ENCODE results near the gene HS3ST3A1. TPM values are rescaled to one million over a fixed set of nuclear protein-coding genes. Genes with fewer than 3 reads are reported as not detected.

Gene HS3ST3A1
- total and polyA plus RNA-seq, 2 of the 8 experiments (the other 6 are each of a cell fraction or from before 2014, with no cell fraction given): 5.4 to 5.7 TPM

GRCh38 chr17:13561606-13562270, 40.0 kb downstream of the HS3ST3A1 start:
- Histone ChIP-seq H4K91ac (replicated peaks; ENCODE audit: insufficient read length, low read length) (no peak overlapping the region), H3K4me3 (ENCODE audit: extremely low read depth in 1 of 4, insufficient read depth in 2 of 4, low read depth in 3 of 4, low read length in 4 of 4) (no peak overlapping the region), H3K9me3 (ENCODE audit: insufficient read depth in 2 of 2, low read depth in 1 of 2, low read length in 1 of 2) (no peaks in the 10 kb centered on the region), H2BK15ac (ENCODE audit: low read length) (no peak overlapping the region), H3K36me3 (ENCODE audit: control insufficient read depth in 2 of 4, insufficient read depth in 4 of 4, low read length in 3 of 4) (no peaks in the 10 kb centered on the region), H3K18ac (ENCODE audit: extremely low read depth, low read length) (no peak overlapping the region), H3K14ac (ENCODE audit: insufficient read length) (no peak overlapping the region), H3K4ac (replicated peaks; ENCODE audit: insufficient read length, low read depth, low read length) (no peak overlapping the region), H4K5ac (ENCODE audit: insufficient read length, low read depth, low read length) (no peak overlapping the region), H3K4me1 (replicated peaks in 1 of 4; ENCODE audit: control insufficient read depth in 3 of 4, insufficient read depth in 4 of 4, low read length in 3 of 4) (peaks cover 0 to 5% (median 0%) of the 10 kb centered on the region in 4 experiments; a peak in 1 of 7 replicates), H2AFZ (ENCODE audit: low read length) (no peak overlapping the region), H3K9ac (replicated peaks in 1 of 4; ENCODE audit: extremely low read depth in 1 of 4, low read depth in 3 of 4, low read length in 3 of 4) (no peak overlapping the region), H2BK20ac (ENCODE audit: low read length) (no peak overlapping the region), H3K79me2 (ENCODE audit: control insufficient read depth in 1 of 2, insufficient read depth in 2 of 2, low read length in 2 of 2) (no peaks in the 10 kb centered on the region), H2BK12ac (ENCODE audit: low read depth, low read length) (no peak overlapping the region), H3K56ac (replicated peaks; ENCODE audit: insufficient read length, low read depth, low read length) (no peak overlapping the region), H2BK5ac (ENCODE audit: low read depth, low read length) (no peak overlapping the region), H2BK120ac (replicated peaks; ENCODE audit: low read depth, low read length) (no peak overlapping the region), H3K27me3 (replicated peaks in 1 of 4; ENCODE audit: control insufficient read depth in 3 of 4, extremely low read depth in 1 of 4, insufficient read depth in 3 of 4, low read length in 3 of 4) (no peaks in the 10 kb centered on the region), H3K23me2 (ENCODE audit: low read depth, low read length) (no peaks in the 10 kb centered on the region), H3K79me1 (ENCODE audit: low read depth, low read length) (no peaks in the 10 kb centered on the region), H3K23ac (ENCODE audit: insufficient read length) (peak overlapping the region; percentile 36), H4K20me1 (replicated peaks in 1 of 2; ENCODE audit: control insufficient read depth in 1 of 2, insufficient read depth in 2 of 2, low read length in 2 of 2) (no peaks in the 10 kb centered on the region), H4K8ac (ENCODE audit: extremely low read depth, insufficient read depth, low read length) (no peak overlapping the region), H3K4me2 (ENCODE audit: insufficient read depth in 1 of 2, low read depth in 2 of 2, low read length in 2 of 2) (no peak overlapping the region), H3K27ac (ENCODE audit: low read depth, low read length) (no peak overlapping the region), H2AK5ac (ENCODE audit: low read depth, low read length) (no peak overlapping the region)
- POLR2A ChIA-PET (ENCODE audit: partially characterized antibody): interaction anchor here (1.3 to 1.4 kb wide), 2 partner anchors 14 kb away, joined by 4 to 5 read pairs; no protein-coding TSS in a partner anchor
- DNase-seq (ENCODE audit: low read depth in 1 of 2, low spot score in 2 of 2) (no peak), FAIRE-seq (no peak)
- 96% methylated on average over 14 of the region's 14 CpGs; no CpG with 5 or more reads in 1 of the 2 experiments for WGBS, 2 experiments (ENCODE audit: extremely low coverage in 1 of 2, insufficient coverage in 1 of 2, insufficient read length in 1 of 2, insufficient replicate concordance in 2 of 2, low coverage in 1 of 2, low lambda C conversion rate in 2 of 2, missing lambda C conversion rate in 1 of 2)
- CTCF ChIA-PET (ENCODE audit: partially characterized antibody): no interaction called here
- TF ChIP-seq RBBP5 (IDR thresholded peaks at IDR 0.05; ENCODE audit: borderline replicate concordance, low read depth, low read length): no peak
- TF ChIP-seq CBX5 (IDR thresholded peaks at IDR 0.05; ENCODE audit: low read depth, low read length): no peak
- TF ChIP-seq, protein P1, sequence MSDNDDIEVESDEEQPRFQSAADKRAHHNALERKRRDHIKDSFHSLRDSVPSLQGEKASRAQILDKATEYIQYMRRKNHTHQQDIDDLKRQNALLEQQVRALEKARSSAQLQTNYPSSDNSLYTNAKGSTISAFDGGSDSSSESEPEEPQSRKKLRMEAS (IDR thresholded peaks at IDR 0.05): no peak
- TF ChIP-seq ASH2L (IDR thresholded peaks at IDR 0.05; ENCODE audit: low read length): no peak
- no peak for TF ChIP-seq ZNF274 (IDR thresholded peaks at IDR 0.05; ENCODE audit: borderline replicate concordance, extremely low read depth, low read length)
- TF ChIP-seq SIRT6 (IDR thresholded peaks at IDR 0.05; ENCODE audit: low read length): no peak
- no peak for TF ChIP-seq EP300 (IDR thresholded peaks at IDR 0.05; ENCODE audit: borderline replicate concordance in 1 of 2, low read depth in 2 of 2, low read length in 2 of 2)
- TF ChIP-seq, protein P2, sequence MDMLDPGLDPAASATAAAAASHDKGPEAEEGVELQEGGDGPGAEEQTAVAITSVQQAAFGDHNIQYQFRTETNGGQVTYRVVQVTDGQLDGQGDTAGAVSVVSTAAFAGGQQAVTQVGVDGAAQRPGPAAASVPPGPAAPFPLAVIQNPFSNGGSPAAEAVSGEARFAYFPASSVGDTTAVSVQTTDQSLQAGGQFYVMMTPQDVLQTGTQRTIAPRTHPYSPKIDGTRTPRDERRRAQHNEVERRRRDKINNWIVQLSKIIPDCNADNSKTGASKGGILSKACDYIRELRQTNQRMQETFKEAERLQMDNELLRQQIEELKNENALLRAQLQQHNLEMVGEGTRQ (IDR thresholded peaks at IDR 0.05; ENCODE audit: low read length): no peak
- TF ChIP-seq KDM5A (IDR thresholded peaks at IDR 0.05; ENCODE audit: low read length): no peak
- TF ChIP-seq NANOG (IDR thresholded peaks at IDR 0.05; ENCODE audit: insufficient read depth, low read depth, low read length, poor library complexity, severe bottlenecking): no peak
- TF ChIP-seq POLR2A (IDR thresholded peaks at IDR 0.05; ENCODE audit: control extremely low read depth in 1 of 2, low read depth in 2 of 2, low read length in 2 of 2): no peak
